ENCODE results near the gene JAZF1.

JAZF1 gene

GRCh38 chr7:28191751-28192150 is 11.2 kb upstream of the JAZF1 start:
- no peak for DNase-seq (ENCODE audit: low read depth in 2 of 2, low spot score in 1 of 2)

DNA sequence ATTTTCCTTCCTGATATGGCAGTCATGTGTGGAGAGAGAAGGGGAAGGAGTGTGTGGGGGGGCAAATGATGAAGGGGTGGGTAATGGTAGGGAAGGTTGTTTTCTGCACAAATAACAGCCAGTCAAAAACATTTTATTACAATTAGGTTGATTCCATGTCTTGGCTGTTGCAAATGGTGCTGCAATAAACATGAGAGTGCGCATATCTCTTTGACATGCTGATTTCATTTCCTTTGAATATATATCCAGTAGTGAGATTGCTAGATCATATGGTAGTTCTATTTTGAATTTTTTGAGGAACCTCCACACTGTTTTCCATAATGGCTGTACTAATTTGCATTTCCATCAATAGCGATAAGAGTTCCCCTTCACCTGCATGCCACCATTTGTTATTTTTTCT is 10.6 kb upstream of the JAZF1 start:
- no peak for DNase-seq (ENCODE audit: low read depth in 2 of 2, low spot score in 1 of 2)

- DNase-seq (ENCODE audit: low read depth in 2 of 2, low spot score in 1 of 2): no peak
Observed at GRCh38 chr7:28190077-28190710, 9.6 kb upstream of the JAZF1 start.

DNA sequence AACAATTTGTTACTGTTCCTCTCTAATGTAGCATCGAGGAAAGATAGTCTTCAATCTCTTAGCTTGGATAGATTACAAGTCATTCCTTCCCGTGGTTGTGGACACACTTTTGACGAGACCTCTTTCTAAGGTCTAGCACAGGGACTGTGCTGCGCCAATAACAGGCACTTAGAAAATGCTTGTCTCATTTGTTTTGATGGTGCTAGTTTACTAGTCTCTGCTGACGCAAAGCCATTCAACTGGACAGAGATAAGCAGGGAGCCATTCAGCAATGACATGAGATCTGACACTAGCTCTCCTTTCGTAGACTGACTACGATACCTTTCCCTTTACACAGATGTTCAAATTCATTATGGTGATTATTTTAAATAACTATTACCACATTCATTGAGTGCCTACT is 6.4 kb upstream of the JAZF1 start:
- no peak for DNase-seq (ENCODE audit: low read depth in 2 of 2, low spot score in 1 of 2)

- no peak for DNase-seq (ENCODE audit: low read depth in 2 of 2, low spot score in 1 of 2)
Observed at GRCh38 chr7:28183627-28184026, 3.0 kb upstream of the JAZF1 start.

DNA sequence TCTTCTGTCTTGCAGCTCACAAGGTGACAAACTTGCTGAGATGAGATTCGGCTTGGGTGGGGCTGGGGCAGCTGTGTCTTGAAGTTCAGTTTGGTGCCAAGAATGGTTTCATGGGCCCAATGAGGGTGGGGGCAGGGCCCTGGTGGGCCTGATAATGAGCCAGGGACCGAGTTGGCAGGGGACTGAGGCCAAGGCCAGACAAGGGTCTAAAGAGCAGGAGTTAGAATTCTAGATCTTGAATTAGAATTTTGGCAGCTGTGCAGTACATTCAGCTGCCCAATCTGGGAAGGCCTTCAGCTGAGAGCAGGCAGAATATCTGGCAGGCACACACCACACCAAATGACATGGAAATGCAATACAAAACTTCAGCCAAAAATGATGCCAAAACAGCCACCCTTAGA is 1.5 kb upstream of the JAZF1 start:
- DNase-seq (ENCODE audit: low read depth in 2 of 2, low spot score in 1 of 2): no peak

DNA sequence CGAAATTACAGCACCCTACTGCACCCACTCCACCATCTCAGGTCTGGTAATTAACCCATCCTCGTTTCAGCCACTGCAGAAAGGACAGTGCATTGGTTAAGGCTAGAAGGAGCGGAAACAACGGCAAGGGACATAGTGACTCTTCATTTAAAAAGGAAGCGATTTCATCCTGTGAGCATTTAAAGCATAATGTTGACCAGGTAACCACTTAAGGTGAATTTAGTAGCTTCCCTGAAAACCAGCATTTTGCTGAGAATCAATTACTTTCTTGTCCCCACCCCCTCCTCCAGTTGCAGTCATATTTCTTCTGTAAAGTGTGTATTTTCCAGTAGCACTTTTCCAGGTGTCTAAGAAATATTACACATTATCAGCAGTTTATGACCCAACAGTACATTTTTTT is 821 bp upstream of the JAZF1 start:
- no peak for DNase-seq (ENCODE audit: low read depth in 2 of 2, low spot score in 1 of 2)

- DNase-seq (ENCODE audit: low read depth in 2 of 2, low spot score in 1 of 2): no peak
Observed at GRCh38 chr7:28180031-28180363, 598 bp downstream of the JAZF1 start.

DNA sequence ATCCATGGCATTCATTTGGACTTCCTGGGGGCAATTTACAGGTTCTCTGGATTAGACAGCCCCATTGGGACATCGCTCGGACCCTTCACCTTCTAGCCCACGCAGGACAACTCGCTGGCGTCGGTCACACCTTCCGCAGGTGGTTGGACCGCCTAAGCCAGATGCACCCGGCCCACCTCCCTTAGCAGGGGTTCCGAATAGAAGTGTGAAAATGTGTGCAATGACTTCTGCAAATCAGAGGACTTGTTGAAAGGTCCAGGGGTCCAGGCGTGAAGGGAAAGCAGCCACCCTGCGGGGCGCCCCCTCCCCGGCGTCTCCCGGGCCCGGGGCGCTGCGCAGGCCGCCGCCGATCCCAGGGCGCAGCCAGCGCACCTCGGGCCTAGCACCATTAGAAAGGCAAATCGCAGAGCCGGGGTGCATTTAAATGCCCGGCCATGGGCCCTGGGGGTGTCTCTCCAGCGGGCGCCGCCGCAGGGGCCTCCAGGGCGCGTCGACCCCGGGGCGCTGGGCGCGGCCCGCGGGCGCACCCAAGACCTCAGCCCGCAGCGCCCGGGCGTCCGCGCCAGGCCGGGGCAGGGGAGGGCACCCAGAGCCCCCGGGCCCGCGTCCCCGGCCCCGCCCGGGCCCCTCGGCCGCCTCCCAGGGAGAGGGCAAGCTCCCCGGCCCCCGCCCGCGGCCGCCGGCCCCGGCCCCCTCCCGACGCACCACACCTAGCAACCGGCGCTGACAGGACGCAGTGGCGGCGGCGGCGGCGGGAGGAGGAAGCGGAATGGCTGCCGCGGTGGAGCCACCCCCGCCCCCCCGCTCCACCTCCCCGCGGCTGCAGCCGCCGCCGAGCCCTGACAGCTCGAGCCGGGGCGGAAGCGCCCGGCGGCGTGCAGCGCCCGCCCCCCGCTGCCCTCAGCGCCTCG is 1.2 kb downstream of the JAZF1 start:
- peak; percentile 41 to 55 for DNase-seq (ENCODE audit: low read depth in 2 of 2, low spot score in 1 of 2)

DNA sequence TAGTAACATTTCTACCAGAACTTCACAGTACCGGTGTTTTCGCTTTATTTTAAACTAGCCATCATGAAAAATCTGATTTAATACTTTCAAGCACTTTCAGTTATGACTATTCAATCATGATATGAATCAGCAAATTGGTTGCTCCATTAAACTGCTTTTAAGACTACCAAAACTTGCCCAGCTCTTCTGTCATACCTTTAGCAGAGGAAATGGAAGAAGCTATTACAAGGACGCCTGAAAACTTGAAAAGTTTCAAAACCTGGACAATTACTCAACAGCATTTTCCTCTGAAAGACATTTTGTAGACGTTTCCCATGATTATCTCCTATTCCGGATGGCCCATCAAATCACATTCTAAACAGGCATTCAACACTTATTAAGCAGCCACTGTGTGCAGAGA is 2.0 kb downstream of the JAZF1 start:
- no peak for DNase-seq (ENCODE audit: low read depth in 2 of 2, low spot score in 1 of 2)

- DNase-seq (ENCODE audit: low read depth in 2 of 2, low spot score in 1 of 2): no peak
Observed at GRCh38 chr7:28177836-28178235, 2.8 kb downstream of the JAZF1 start.

DNA sequence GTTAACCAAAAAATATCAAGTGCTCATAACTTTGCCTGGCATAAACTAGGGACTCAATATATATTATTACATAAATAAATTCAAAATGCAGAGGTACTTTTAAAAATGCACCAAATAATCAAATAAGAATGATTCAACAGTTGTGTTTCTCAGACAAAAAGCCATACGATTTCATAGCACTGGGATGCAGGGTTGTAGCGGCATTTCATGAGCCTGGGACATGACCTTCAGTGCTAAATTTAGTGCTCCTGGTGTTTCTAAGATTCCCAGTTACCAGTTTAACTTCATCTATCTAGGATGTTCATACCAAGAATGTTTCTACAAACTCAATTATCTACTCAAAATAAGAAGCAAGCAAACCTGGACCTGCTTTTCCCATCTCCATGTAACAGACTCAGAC is 4.0 kb downstream of the JAZF1 start:
- no peak for DNase-seq (ENCODE audit: low read depth in 2 of 2, low spot score in 1 of 2)

DNA sequence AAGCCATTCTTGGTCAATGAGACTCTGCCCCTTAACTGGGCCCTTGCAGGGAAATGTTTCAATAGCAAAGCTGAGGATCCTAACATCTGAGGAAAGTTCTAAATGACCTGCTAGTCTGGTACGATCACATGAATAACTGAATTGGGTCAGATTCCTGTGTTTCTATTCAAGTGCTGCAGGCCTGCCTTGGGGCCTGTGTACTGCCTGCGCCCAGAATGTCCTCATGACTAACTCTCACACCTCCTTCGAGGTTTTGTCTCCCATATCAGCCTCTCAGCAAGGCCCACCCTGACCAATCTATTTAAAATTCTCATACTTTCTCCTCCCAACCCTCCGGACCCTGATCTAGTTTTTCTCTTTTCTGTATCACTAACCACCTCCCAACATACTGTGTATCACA is 4.4 kb downstream of the JAZF1 start:
- no peak for DNase-seq (ENCODE audit: low read depth in 2 of 2, low spot score in 1 of 2)

GRCh38 chr7:28174901-28175661 is 5.5 kb downstream of the JAZF1 start:
- no peak for DNase-seq (ENCODE audit: low read depth in 2 of 2, low spot score in 1 of 2)

DNA sequence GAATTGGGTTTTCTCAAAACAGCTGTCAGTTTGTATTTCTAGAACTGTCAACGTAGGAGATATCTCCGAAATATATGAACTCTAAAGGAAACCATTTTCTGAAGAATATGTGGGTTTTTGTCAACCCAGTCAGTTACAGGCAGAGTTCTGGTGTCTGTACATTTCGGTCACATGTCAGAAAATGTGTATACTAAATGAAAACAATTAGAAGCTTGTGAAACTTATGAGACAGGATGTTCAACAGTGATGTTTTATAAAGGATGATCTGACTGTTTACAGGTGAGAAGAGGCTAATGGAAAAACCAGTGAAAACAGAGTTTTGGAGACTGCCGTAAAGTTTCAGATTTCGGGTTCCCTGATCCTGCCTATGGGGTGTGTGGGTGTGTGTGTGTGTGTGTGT is 6.2 kb downstream of the JAZF1 start:
- DNase-seq (ENCODE audit: low read depth in 2 of 2, low spot score in 1 of 2): no peak

DNA sequence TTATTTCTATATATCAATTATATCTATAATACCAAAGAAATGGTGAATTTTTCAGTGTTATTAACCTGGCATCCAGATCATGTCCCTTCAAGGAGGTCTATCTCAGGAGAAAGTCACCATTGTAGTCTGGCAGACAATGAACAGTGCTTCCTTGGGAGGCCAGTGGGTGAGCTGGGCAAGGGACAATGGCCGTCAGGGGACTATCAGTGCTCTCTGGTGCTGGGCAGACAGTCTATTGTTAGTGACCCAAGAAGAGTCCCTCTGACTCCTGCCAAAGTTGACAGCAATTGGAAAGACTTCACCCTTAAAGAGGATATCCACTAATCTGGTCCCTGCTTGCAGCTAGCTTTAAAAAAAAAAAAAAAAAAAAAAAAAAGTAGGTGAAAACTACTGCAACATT is 7.1 kb downstream of the JAZF1 start:
- DNase-seq (ENCODE audit: low read depth in 2 of 2, low spot score in 1 of 2): no peak

- no peak for DNase-seq (ENCODE audit: low read depth in 2 of 2, low spot score in 1 of 2)
Observed at GRCh38 chr7:28172958-28173357, 7.6 kb downstream of the JAZF1 start.

GRCh38 chr7:28170701-28171100 is 9.9 kb downstream of the JAZF1 start:
- DNase-seq (ENCODE audit: low read depth in 2 of 2, low spot score in 1 of 2): no peak

- no peak for DNase-seq (ENCODE audit: low read depth in 2 of 2, low spot score in 1 of 2)
Observed at GRCh38 chr7:28169230-28169629, 11.4 kb downstream of the JAZF1 start.

- no peak for DNase-seq (ENCODE audit: low read depth in 2 of 2, low spot score in 1 of 2)
Observed at GRCh38 chr7:28168393-28169158, 12.0 kb downstream of the JAZF1 start.

DNA sequence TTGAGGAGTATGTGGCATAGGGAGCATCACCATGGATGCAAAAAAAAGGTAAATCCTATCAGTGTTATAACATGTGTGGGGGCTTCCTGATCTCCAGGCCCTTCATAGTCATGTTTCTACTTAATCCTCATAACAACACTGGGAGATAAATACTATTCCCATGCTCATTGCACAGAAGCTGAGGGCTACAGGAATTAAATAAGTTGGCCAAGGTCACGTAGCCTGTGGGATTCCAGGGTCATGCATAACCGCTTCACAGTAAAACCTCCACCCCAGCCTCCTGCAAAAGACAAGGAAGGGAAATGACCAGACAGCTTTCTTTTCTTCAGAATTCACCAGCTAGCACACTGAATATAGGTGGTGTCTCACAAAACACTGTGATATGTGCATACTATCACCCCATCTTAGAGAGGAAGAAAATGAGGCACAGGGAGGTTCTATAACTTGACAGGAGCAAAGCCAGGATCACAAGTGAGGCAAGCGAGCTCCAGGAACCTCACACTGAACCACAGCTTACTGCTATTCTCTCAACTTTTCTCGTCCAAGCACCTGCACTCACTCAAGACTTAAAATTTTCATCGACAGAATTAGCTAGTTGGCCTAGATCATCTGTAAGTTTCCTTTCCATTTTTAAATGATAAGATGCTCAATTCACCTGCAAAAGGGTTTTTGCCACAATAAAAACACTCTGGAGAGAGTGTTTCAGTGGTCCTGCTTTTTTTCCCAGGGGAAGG is 13.4 kb downstream of the JAZF1 start:
- no peak for DNase-seq (ENCODE audit: low read depth in 2 of 2, low spot score in 1 of 2)
